Measurements from ENCODE around the gene FEZF1.
"Not testable (repeated sequence)": the region's sequence is repeated elsewhere in the genome, so short reads cannot be mapped to it uniquely, and the experiment has no call there.

Gene FEZF1

DNA sequence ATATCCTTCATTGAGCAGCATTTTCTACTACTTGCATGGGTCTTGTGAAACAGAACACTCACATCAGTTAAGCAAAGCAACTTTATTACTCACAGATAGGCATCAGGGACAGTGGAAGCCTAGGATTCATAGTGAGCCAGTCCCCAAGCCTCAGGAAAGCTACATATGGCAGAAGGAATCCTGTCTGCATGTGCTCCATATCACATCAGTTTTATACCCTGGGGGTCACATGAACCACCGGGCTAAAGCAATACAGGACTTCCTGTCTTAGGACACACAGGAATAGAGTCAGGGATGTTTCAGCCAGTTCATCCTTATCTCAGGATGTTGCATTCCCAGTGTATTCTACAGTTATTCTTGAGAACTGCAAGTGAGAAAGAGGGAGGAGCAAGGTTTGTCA lies 15.1 kb downstream of the FEZF1 start:
- TF ChIP-seq POLR2A (IDR thresholded peaks at IDR 0.05; ENCODE audit: low read depth, low read length) = no peak
- no peak for TF ChIP-seq POU2F2 (IDR thresholded peaks at IDR 0.05; ENCODE audit: low read depth, low read length)
- no peak for TF ChIP-seq POLR2AphosphoS5 (IDR thresholded peaks at IDR 0.05; ENCODE audit: low read depth, low read length)
- no peak for TF ChIP-seq SPI1 (IDR thresholded peaks at IDR 0.05; ENCODE audit: low read depth, low read length)
- no peak for TF ChIP-seq PAX5 (IDR thresholded peaks at IDR 0.05; ENCODE audit: insufficient read depth, low read length, severe bottlenecking)
- TF ChIP-seq TAF1 (IDR thresholded peaks at IDR 0.05; ENCODE audit: low read depth, low read length) = no peak
- DNase-seq (ENCODE audit: insufficient read length, low spot score) = no peak
- no peak for FAIRE-seq

DNA sequence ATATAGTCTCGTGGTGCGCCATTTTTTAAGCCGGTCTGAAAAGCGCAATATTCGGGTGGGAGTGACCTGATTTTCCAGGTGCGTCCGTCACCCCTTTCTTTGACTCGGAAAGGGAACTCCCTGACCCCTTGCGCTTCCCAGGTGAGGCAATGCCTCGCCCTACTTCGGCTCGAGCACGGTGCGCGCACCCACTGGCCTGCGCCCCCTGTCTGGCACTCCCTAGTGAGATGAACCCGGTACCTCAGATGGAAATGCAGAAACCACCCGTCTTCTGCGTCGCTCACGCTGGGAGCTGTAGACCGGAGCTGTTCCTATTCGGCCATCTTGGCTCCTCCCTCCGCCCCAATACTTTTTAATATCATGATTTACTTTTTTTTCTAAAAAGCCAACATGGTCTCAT lies 19.9 kb downstream of the FEZF1 start:
- not testable (repeated sequence) for DNase-seq (ENCODE audit: insufficient read length, low spot score); FAIRE-seq

DNA sequence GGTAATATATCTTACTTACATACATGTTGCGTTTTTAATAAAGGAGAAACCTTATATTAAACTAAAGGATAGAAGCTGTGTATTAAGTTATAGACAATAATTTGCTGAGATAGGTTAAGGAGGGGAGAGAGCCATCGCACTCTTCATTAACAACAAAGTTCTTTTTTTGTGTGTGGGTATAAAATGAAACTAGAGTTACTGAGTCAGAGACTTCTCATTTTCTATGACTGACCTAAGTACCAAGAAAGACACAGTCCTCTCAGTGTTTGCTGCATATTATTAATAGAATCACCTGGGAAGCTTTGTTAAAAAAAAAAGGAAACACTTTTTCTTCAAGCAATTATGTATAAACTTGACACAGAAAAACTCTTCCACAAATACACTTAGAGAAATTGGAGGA lies 31.4 kb downstream of the FEZF1 start:
- DNase-seq (ENCODE audit: insufficient read length, low spot score) (no peak), FAIRE-seq (no peak)
- TF ChIP-seq POLR2A (IDR thresholded peaks at IDR 0.05; ENCODE audit: low read depth, low read length) = no peak

DNA sequence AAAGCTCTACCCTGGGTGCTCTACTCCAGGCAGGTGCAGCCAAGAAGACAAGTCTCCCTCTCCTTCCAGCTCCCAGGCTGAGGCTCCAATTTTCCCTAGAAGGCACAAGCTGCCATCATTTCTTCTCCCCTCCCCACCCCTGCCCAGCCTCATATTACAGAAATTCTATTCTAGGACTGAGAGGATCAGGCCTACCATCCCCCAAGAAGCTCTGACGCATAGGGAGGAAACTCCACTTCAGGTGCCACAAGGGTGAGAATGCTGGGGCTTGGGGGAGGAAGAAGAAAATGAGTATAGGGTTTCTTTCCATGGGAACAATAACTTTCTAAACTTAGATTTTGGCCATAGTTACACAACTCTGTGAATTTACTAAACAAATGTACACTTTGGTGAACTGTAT lies 35.3 kb downstream of the FEZF1 start:
- DNase-seq (ENCODE audit: insufficient read length, low spot score) (no peak), FAIRE-seq (no peak)
- TF ChIP-seq SPI1 (IDR thresholded peaks at IDR 0.05; ENCODE audit: low read depth, low read length) = no peak
- no peak for TF ChIP-seq POLR2AphosphoS5 (IDR thresholded peaks at IDR 0.05; ENCODE audit: low read depth, low read length)
- TF ChIP-seq PAX5 (IDR thresholded peaks at IDR 0.05; ENCODE audit: insufficient read depth, low read length, severe bottlenecking) = no peak
- no peak for TF ChIP-seq POU2F2 (IDR thresholded peaks at IDR 0.05; ENCODE audit: low read depth, low read length)
- TF ChIP-seq POLR2A (IDR thresholded peaks at IDR 0.05; ENCODE audit: low read depth, low read length) = no peak
- no peak for TF ChIP-seq TAF1 (IDR thresholded peaks at IDR 0.05; ENCODE audit: low read depth, low read length)

DNA sequence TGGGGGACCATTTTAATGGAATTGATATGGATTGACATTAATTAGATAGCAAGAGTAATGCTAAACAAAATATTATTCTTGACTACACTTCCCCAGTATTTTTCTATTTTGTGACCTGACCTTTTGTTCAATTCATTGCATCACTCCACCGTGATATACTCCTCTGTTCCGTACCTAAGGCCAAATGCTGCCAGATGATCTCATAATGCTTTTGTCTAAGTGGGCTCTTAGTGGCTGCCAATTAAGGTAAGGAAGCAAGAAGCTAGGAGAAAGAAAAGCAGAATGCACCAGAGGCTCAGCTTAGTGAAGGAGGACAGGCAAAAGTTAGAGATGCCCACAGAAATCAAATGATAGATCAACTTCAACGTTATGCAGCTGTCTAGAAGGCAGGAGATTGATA lies 36.4 kb downstream of the FEZF1 start:
- FAIRE-seq = no peak
- TF ChIP-seq PAX5 (IDR thresholded peaks at IDR 0.05; ENCODE audit: insufficient read depth, low read length, severe bottlenecking) = no peak
- no peak for TF ChIP-seq SPI1 (IDR thresholded peaks at IDR 0.05; ENCODE audit: low read depth, low read length)
- TF ChIP-seq TAF1 (IDR thresholded peaks at IDR 0.05; ENCODE audit: low read depth, low read length) = no peak
- TF ChIP-seq POLR2A (IDR thresholded peaks at IDR 0.05; ENCODE audit: low read depth, low read length) = no peak
- no peak for TF ChIP-seq POLR2AphosphoS5 (IDR thresholded peaks at IDR 0.05; ENCODE audit: low read depth, low read length)
- no peak for TF ChIP-seq POU2F2 (IDR thresholded peaks at IDR 0.05; ENCODE audit: low read depth, low read length)
- no peak for DNase-seq (ENCODE audit: insufficient read length, low spot score)

DNA sequence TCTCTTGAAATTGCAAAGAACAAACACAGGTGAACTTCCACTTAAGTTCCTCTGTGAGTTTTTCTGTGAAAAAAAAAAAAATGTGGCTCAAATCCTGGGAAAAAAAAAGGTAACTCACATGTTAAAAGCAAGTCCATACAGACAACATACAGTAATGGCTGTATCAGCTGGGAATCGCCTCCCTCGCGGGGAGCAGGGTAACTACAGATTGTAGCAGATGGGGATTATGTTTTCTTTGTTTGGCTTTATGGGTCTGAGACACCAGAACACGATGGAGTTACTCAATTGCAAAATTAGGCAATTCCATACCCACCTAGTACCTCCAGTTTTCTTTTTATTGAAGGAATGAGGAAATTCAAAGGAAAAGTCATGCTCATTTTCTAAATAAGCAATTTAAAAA lies 42.3 kb downstream of the FEZF1 start:
- DNase-seq (ENCODE audit: insufficient read length, low spot score) (no peak), FAIRE-seq (no peak)
- TF ChIP-seq TAF1 (IDR thresholded peaks at IDR 0.05; ENCODE audit: low read depth, low read length) (no peak), POU2F2 (IDR thresholded peaks at IDR 0.05; ENCODE audit: low read depth, low read length) (no peak), POLR2AphosphoS5 (IDR thresholded peaks at IDR 0.05; ENCODE audit: low read depth, low read length) (no peak), POLR2A (IDR thresholded peaks at IDR 0.05; ENCODE audit: low read depth, low read length) (no peak), SPI1 (IDR thresholded peaks at IDR 0.05; ENCODE audit: low read depth, low read length) (no peak), PAX5 (IDR thresholded peaks at IDR 0.05; ENCODE audit: insufficient read depth, low read length, severe bottlenecking) (no peak)

DNA sequence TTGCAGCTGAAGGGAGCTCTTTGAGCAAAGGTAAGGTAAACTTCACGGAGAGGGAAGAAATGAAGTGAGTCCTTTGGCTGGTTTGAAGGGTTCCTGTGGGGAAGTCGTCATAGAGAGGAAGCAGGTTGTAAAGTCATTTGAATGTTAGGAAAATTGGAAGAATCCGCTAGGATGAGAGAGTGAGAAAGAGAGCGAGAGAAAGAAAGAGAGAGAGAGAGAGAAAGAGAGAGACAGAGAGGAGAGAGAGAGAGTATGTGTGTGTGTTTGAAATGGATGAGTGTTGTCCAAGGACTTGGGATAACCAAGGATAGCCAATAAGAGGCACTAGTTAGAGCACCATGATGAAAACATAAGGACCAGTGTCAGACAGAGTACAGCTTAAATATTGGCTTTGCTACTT lies 43.1 kb downstream of the FEZF1 start:
- TF ChIP-seq POLR2A (IDR thresholded peaks at IDR 0.05; ENCODE audit: low read depth, low read length) (no peak), SPI1 (IDR thresholded peaks at IDR 0.05; ENCODE audit: low read depth, low read length) (no peak), POU2F2 (IDR thresholded peaks at IDR 0.05; ENCODE audit: low read depth, low read length) (no peak), TAF1 (IDR thresholded peaks at IDR 0.05; ENCODE audit: low read depth, low read length) (no peak), PAX5 (IDR thresholded peaks at IDR 0.05; ENCODE audit: insufficient read depth, low read length, severe bottlenecking) (no peak), POLR2AphosphoS5 (IDR thresholded peaks at IDR 0.05; ENCODE audit: low read depth, low read length) (no peak)
- no peak for FAIRE-seq
- no peak for DNase-seq (ENCODE audit: insufficient read length, low spot score)

DNA sequence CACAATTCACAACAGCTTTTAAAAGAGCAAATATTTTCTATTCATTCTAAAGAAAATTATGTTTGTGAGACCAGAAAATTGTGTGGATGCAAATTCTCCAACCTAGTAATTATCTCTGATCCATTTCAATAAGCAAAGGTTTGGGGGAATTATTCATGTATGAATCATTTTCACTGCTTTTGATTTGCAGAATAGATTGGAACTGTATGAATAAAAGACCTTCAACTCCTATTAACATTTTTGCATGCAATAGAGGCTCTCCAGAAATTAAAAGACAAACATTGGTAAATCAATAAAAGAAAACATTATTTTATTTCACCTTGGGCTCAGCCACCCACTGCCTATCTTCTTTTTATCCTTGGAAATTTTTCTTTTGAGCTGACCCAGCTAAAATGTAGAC lies 43.5 kb downstream of the FEZF1 start:
- TF ChIP-seq POU2F2 (IDR thresholded peaks at IDR 0.05; ENCODE audit: low read depth, low read length) (no peak), POLR2A (IDR thresholded peaks at IDR 0.05; ENCODE audit: low read depth, low read length) (no peak), TAF1 (IDR thresholded peaks at IDR 0.05; ENCODE audit: low read depth, low read length) (no peak), SPI1 (IDR thresholded peaks at IDR 0.05; ENCODE audit: low read depth, low read length) (no peak), PAX5 (IDR thresholded peaks at IDR 0.05; ENCODE audit: insufficient read depth, low read length, severe bottlenecking) (no peak), POLR2AphosphoS5 (IDR thresholded peaks at IDR 0.05; ENCODE audit: low read depth, low read length) (no peak)
- FAIRE-seq = no peak
- DNase-seq (ENCODE audit: insufficient read length, low spot score) = no peak

DNA sequence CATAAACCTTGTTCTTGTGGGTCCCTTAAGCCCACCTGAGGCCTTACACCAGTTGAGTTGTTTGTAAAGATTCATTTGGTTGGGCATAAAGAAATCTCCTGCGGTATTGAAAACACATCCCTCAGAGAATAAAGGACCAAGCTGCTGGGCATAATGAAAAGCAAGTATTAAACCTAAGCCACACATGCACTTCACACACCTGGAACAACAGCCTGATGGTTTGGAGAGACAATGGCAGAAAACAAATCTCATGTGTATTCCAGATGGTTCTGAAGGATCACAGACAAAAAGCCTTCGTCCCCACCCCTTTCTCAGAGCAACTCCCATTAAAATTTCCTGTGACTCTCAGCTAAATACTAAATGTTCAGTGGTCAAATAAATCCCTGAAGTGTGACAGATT lies 44.2 kb downstream of the FEZF1 start:
- FAIRE-seq (no peak), DNase-seq (ENCODE audit: insufficient read length, low spot score) (no peak)
- TF ChIP-seq POLR2AphosphoS5 (IDR thresholded peaks at IDR 0.05; ENCODE audit: low read depth, low read length) = no peak
- no peak for TF ChIP-seq POU2F2 (IDR thresholded peaks at IDR 0.05; ENCODE audit: low read depth, low read length)
- no peak for TF ChIP-seq TAF1 (IDR thresholded peaks at IDR 0.05; ENCODE audit: low read depth, low read length)

DNA sequence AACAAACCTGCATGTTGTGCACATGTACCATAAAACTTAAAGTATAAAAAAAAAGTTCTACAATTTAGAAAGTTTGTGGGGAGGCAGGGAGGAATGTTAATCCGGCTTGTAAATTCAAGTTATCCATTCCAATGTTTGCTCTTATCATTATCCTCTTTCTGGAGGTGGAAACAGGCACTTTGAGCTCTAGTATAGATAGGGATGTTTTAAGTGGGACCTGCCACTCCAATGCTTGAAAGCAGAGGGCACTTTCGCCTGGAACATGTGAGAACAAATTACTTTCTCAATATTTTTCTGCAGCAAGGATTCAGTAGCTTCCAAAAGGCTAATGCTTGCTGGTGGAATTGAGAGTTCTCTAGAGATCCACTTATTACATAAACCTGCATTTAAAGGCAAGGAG lies 45.6 kb downstream of the FEZF1 start:
- no peak for TF ChIP-seq PAX5 (IDR thresholded peaks at IDR 0.05; ENCODE audit: insufficient read depth, low read length, severe bottlenecking)
- no peak for TF ChIP-seq POLR2A (IDR thresholded peaks at IDR 0.05; ENCODE audit: low read depth, low read length)
- TF ChIP-seq POLR2AphosphoS5 (IDR thresholded peaks at IDR 0.05; ENCODE audit: low read depth, low read length) = no peak
- TF ChIP-seq POU2F2 (IDR thresholded peaks at IDR 0.05; ENCODE audit: low read depth, low read length) = no peak
- no peak for TF ChIP-seq SPI1 (IDR thresholded peaks at IDR 0.05; ENCODE audit: low read depth, low read length)
- TF ChIP-seq TAF1 (IDR thresholded peaks at IDR 0.05; ENCODE audit: low read depth, low read length) = no peak
- DNase-seq (ENCODE audit: insufficient read length, low spot score) (no peak), FAIRE-seq (no peak)

DNA sequence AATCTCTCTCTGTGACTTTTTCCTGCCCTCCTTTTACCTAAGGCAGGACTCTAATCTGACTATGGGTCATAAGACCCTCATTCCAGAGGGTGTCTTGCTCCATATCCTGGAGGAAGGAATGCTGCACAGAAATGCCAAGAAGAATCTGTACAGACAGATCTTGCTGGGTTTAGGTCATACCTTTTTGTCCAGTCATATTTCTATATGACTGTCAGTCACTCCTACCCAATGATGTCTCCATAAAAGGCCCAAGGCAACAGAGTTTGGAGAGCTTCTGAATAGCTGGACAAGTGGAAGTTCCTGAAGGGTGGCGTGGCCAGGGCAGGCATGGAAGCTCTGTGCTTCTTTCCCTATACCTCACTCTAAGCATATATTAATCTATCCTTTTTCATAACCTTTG lies 47.5 kb downstream of the FEZF1 start:
- no peak for FAIRE-seq
- DNase-seq (ENCODE audit: insufficient read length, low spot score) = no peak
- TF ChIP-seq POU2F2 (IDR thresholded peaks at IDR 0.05; ENCODE audit: low read depth, low read length) (no peak), POLR2A (IDR thresholded peaks at IDR 0.05; ENCODE audit: low read depth, low read length) (no peak), TAF1 (IDR thresholded peaks at IDR 0.05; ENCODE audit: low read depth, low read length) (no peak), PAX5 (IDR thresholded peaks at IDR 0.05; ENCODE audit: insufficient read depth, low read length, severe bottlenecking) (no peak), SPI1 (IDR thresholded peaks at IDR 0.05; ENCODE audit: low read depth, low read length) (no peak), POLR2AphosphoS5 (IDR thresholded peaks at IDR 0.05; ENCODE audit: low read depth, low read length) (no peak)
